ENCODE measurements around the gene EIF2B5.

Gene EIF2B5

GRCh38 chr3:184188080-184188479, 52.9 kb downstream of the EIF2B5 start:
- 92 to 93% methylated on average over 17 of the region's 17 CpGs for WGBS, 2 experiments
- Histone ChIP-seq H3K9me3 (ENCODE audit: control insufficient read depth, low read length) (no peaks in the 10 kb centered on the region), H3K36me3 (ENCODE audit: control insufficient read depth, insufficient read depth, low read length) (peaks cover 62% of the 10 kb centered on the region), H3K27me3 (ENCODE audit: control insufficient read depth, insufficient read depth, low read length, poor library complexity, severe bottlenecking) (no peaks in the 10 kb centered on the region), H3K27ac (ENCODE audit: insufficient read depth, low read depth, low read length, poor library complexity, severe bottlenecking) (no peak overlapping the region), H3K4me3 (ENCODE audit: insufficient read depth, low read depth, low read length) (no peak overlapping the region), H3K4me1 (ENCODE audit: control insufficient read depth, insufficient read depth, low read length) (peaks cover 12% of the 10 kb centered on the region)

GRCh38 chr3:184189421-184189820, 54.3 kb downstream of the EIF2B5 start:
- 96% methylated on average over 13 of the region's 13 CpGs for WGBS, 2 experiments
- no peaks in the 10 kb centered on the region for H3K9me3 ChIP-seq (ENCODE audit: control insufficient read depth, low read length)
- H3K27me3 ChIP-seq (ENCODE audit: control insufficient read depth, insufficient read depth, low read length, poor library complexity, severe bottlenecking): no peaks in the 10 kb centered on the region
- no peak overlapping the region for H3K4me3 ChIP-seq (ENCODE audit: insufficient read depth, low read depth, low read length)
- peaks cover 55% of the 10 kb centered on the region for H3K36me3 ChIP-seq (ENCODE audit: control insufficient read depth, insufficient read depth, low read length)
- peaks cover 12% of the 10 kb centered on the region for H3K4me1 ChIP-seq (ENCODE audit: control insufficient read depth, insufficient read depth, low read length)
- H3K27ac ChIP-seq (ENCODE audit: insufficient read depth, low read depth, low read length, poor library complexity, severe bottlenecking): no peak overlapping the region

- H3K4me1 ChIP-seq (ENCODE audit: control insufficient read depth, insufficient read depth, low read length): no peaks in the 10 kb centered on the region
- 94 to 95% methylated on average over 10 of the region's 10 CpGs for WGBS, 2 experiments
- no peak overlapping the region for H3K4me3 ChIP-seq (ENCODE audit: insufficient read depth, low read depth, low read length)
- peaks cover 51% of the 10 kb centered on the region for H3K36me3 ChIP-seq (ENCODE audit: control insufficient read depth, insufficient read depth, low read length)
- H3K27me3 ChIP-seq (ENCODE audit: control insufficient read depth, insufficient read depth, low read length, poor library complexity, severe bottlenecking): no peaks in the 10 kb centered on the region
- no peak overlapping the region for H3K27ac ChIP-seq (ENCODE audit: insufficient read depth, low read depth, low read length, poor library complexity, severe bottlenecking)
- no peaks in the 10 kb centered on the region for H3K9me3 ChIP-seq (ENCODE audit: control insufficient read depth, low read length)
Observed at GRCh38 chr3:184192889-184193288, 57.7 kb downstream of the EIF2B5 start.

- WGBS, 2 experiments: 93 to 96% methylated on average over 9 of the region's 9 CpGs
- no peak overlapping the region for H3K4me3 ChIP-seq (ENCODE audit: insufficient read depth, low read depth, low read length)
- H3K27ac ChIP-seq (ENCODE audit: insufficient read depth, low read depth, low read length, poor library complexity, severe bottlenecking): no peak overlapping the region
- no peaks in the 10 kb centered on the region for H3K4me1 ChIP-seq (ENCODE audit: control insufficient read depth, insufficient read depth, low read length)
- H3K9me3 ChIP-seq (ENCODE audit: control insufficient read depth, low read length): no peaks in the 10 kb centered on the region
- peaks cover 39% of the 10 kb centered on the region for H3K36me3 ChIP-seq (ENCODE audit: control insufficient read depth, insufficient read depth, low read length)
- H3K27me3 ChIP-seq (ENCODE audit: control insufficient read depth, insufficient read depth, low read length, poor library complexity, severe bottlenecking): no peaks in the 10 kb centered on the region
Observed at GRCh38 chr3:184193991-184194539, 58.9 kb downstream of the EIF2B5 start.
